ENCODE data around the gene CDKL2. TPM values are rescaled to one million over a fixed set of nuclear protein-coding genes. Genes with fewer than 3 reads are reported as not detected.

CDKL2 gene
- total RNA-seq, 1 donor from 2014 or later: not detected

- Mint-ChIP-seq H3K27me3 (no peaks in the 10 kb centered on the region), H3K4me1 (peaks cover 31% of the 10 kb centered on the region), H3K4me3 (no peak overlapping the region), H3K9me3 (no peaks in the 10 kb centered on the region), H3K36me3 (ENCODE audit: low read depth) (peaks cover 80% of the 10 kb centered on the region), H3K27ac (peak overlapping the region; percentile 72)
- POLR2A ChIA-PET: interaction anchor here (0.7 to 1.8 kb wide), 4 partner anchors 9 to 69 kb away, joined by 3 to 8 read pairs (median 5); partner anchors contain the start of genes G3BP2 and USO1
- TF ChIP-seq CTCF (IDR thresholded peaks at IDR 0.05): no peak
- CTCF ChIA-PET: interaction anchor here (0.9 to 4.5 kb wide), 6 partner anchors 10 to 129 kb away, joined by 3 to 30 read pairs (median 4); no protein-coding TSS in a partner anchor
- ATAC-seq (ENCODE audit: low read depth) (peak; percentile 90), DNase-seq (no peak)
- intact Hi-C loops (cut with micrococcal nuclease): loop anchor here (1.0 to 2.0 kb wide), 3 partner anchors 18 to 69 kb away; partner anchors contain the start of genes G3BP2 and USO1
Measured at GRCh38 chr4:75655562-75655961, 25.2 kb upstream of the CDKL2 start.

- POLR2A ChIA-PET: interaction anchor here (0.7 to 1.8 kb wide), 3 partner anchors 13 to 70 kb away, joined by 5 to 8 read pairs (median 5); partner anchors contain the start of genes G3BP2 and USO1
- H3K4me1 Mint-ChIP-seq: peaks cover 31% of the 10 kb centered on the region
- peak overlapping the region; percentile 72 for H3K27ac Mint-ChIP-seq
- CTCF ChIA-PET: interaction anchor here (0.9 to 4.5 kb wide), 7 partner anchors 9 to 129 kb away, joined by 3 to 30 read pairs (median 4); partner anchors contain the start of gene USO1
- no peak for TF ChIP-seq CTCF (IDR thresholded peaks at IDR 0.05)
- intact Hi-C loops (cut with micrococcal nuclease): loop anchor here (1.0 to 2.0 kb wide), 4 partner anchors 18 to 69 kb away; partner anchors contain the start of genes G3BP2 and USO1
- DNase-seq: no peak
- ATAC-seq (ENCODE audit: low read depth): no peak
- no peaks in the 10 kb centered on the region for H3K27me3 Mint-ChIP-seq
- H3K4me3 Mint-ChIP-seq: no peak overlapping the region
- peaks cover 80% of the 10 kb centered on the region for H3K36me3 Mint-ChIP-seq (ENCODE audit: low read depth)
- no peaks in the 10 kb centered on the region for H3K9me3 Mint-ChIP-seq
Measured at GRCh38 chr4:75654905-75655304, 24.6 kb upstream of the CDKL2 start.

GRCh38 chr4:75653845-75654503 is 23.6 kb upstream of the CDKL2 start:
- ChIA-PET POLR2A (interaction anchor here (0.6 to 1.4 kb wide), 4 partner anchors 18 to 73 kb away, joined by 3 to 9 read pairs (median 6); partner anchors contain the start of gene USO1), CTCF (interaction anchor here (1.3 to 4.5 kb wide), 5 partner anchors 8 to 130 kb away, joined by 3 to 30 read pairs (median 4); partner anchors contain the start of gene USO1)
- no peak overlapping the region for H3K4me3 Mint-ChIP-seq
- H3K36me3 Mint-ChIP-seq (ENCODE audit: low read depth): peaks cover 76% of the 10 kb centered on the region
- no peak for TF ChIP-seq CTCF (IDR thresholded peaks at IDR 0.05)
- ATAC-seq (ENCODE audit: low read depth): no peak
- no peak for DNase-seq
- no peaks in the 10 kb centered on the region for H3K27me3 Mint-ChIP-seq
- no peak overlapping the region for H3K27ac Mint-ChIP-seq
- intact Hi-C loops (cut with micrococcal nuclease): loop anchor here (1.0 to 2.0 kb wide), 2 partner anchors 45 to 54 kb away; no protein-coding TSS in a partner anchor
- H3K4me1 Mint-ChIP-seq: peaks cover 31% of the 10 kb centered on the region
- H3K9me3 Mint-ChIP-seq: no peaks in the 10 kb centered on the region

- peak overlapping the region; percentile 22 for H3K27ac Mint-ChIP-seq
- intact Hi-C loops (cut with micrococcal nuclease): no loop called here
- no peaks in the 10 kb centered on the region for H3K9me3 Mint-ChIP-seq
- TF ChIP-seq CTCF (IDR thresholded peaks at IDR 0.05): no peak
- H3K4me1 Mint-ChIP-seq: peaks cover 3% of the 10 kb centered on the region
- H3K4me3 Mint-ChIP-seq: no peak overlapping the region
- ChIA-PET POLR2A (interaction anchor here (1.4 kb wide), 1 partner anchor 80 kb away, joined by 6 read pairs; the partner anchor contains the start of gene USO1), CTCF (no interaction called here)
- no peak for DNase-seq
- H3K36me3 Mint-ChIP-seq (ENCODE audit: low read depth): peaks cover 78% of the 10 kb centered on the region
- ATAC-seq (ENCODE audit: low read depth): no peak
- no peaks in the 10 kb centered on the region for H3K27me3 Mint-ChIP-seq
Measured at GRCh38 chr4:75644095-75644494, 13.8 kb upstream of the CDKL2 start.

GRCh38 chr4:75643651-75644050 is 13.3 kb upstream of the CDKL2 start:
- Mint-ChIP-seq H3K27me3 (no peaks in the 10 kb centered on the region), H3K27ac (no peak overlapping the region), H3K9me3 (no peaks in the 10 kb centered on the region), H3K4me3 (no peak overlapping the region), H3K36me3 (ENCODE audit: low read depth) (peaks cover 74% of the 10 kb centered on the region), H3K4me1 (peaks cover 3% of the 10 kb centered on the region)
- intact Hi-C loops (cut with micrococcal nuclease): no loop called here
- POLR2A ChIA-PET: interaction anchor here (1.4 kb wide), 1 partner anchor 80 kb away, joined by 6 read pairs; the partner anchor contains the start of gene USO1
- CTCF ChIA-PET: no interaction called here
- DNase-seq (no peak), ATAC-seq (ENCODE audit: low read depth) (no peak)
- TF ChIP-seq CTCF (IDR thresholded peaks at IDR 0.05): no peak

All from activated B cell treated with CpG ODN at 0.5 μM for 24 hours (primary cell).